GM19452 (cell line): ENCODE measurements around the gene TUBA4B.

Experiments used
- ATAC-seq: cut with Tn5 transposase; IDR thresholded peaks from one replicate; pipeline ENCODE4 v1.9.1; 2021; ENCODE audit not compliant: unreplicated experiment

TUBA4B gene

GRCh38 chr2:219218732-219219701 is 34.0 kb upstream of the TUBA4B start, which contains the start of gene ABCB6:
ABCB6 (minus strand) TSS chr2:219218958; CDS start chr2:219218673, 285 bp downstream.
- ATAC-seq, result peak; percentile 69

GRCh38 chr2:219219784-219220532 is 33.1 kb upstream of the TUBA4B start:
- ATAC-seq, result no peak

GRCh38 chr2:219220652-219221402 is 32.2 kb upstream of the TUBA4B start:
- ATAC-seq, result no peak

GRCh38 chr2:219221957-219222518 is 31.0 kb upstream of the TUBA4B start:
- no peak for ATAC-seq

GRCh38 chr2:219223831-219224610 is 29.0 kb upstream of the TUBA4B start:
- no peak for ATAC-seq

- no peak for ATAC-seq
Measured at GRCh38 chr2:219225350-219225749, 27.7 kb upstream of the TUBA4B start.

GRCh38 chr2:219228041-219228910 is 24.8 kb upstream of the TUBA4B start:
- ATAC-seq, result no peak

GRCh38 chr2:219228911-219229304 is 24.1 kb upstream of the TUBA4B start:
- no peak for ATAC-seq

GRCh38 chr2:219229305-219230058 is 23.6 kb upstream of the TUBA4B start, which contains the start of the genes ANKZF1 and ATG9A:
ANKZF1 (plus strand) TSS chr2:219229806; CDS start chr2:219230258, 452 bp downstream.
ATG9A (minus strand) TSS chr2:219229636; CDS start chr2:219228024, 1,612 bp downstream.
- peak; percentile 97 for ATAC-seq

GRCh38 chr2:219230059-219230540 is 22.9 kb upstream of the TUBA4B start:
- peak; percentile 12 for ATAC-seq

GRCh38 chr2:219234331-219234730 is 18.7 kb upstream of the TUBA4B start:
- no peak for ATAC-seq

- no peak for ATAC-seq
Measured at GRCh38 chr2:219243291-219243761, 9.7 kb upstream of the TUBA4B start.

GRCh38 chr2:219244789-219245147 is 8.3 kb upstream of the TUBA4B start:
- no peak for ATAC-seq

- peak; percentile 66 for ATAC-seq
Measured at GRCh38 chr2:219245148-219245898, 7.7 kb upstream of the TUBA4B start, which contains the start of the genes GLB1L and STK16. GLB1L (minus strand) TSS chr2:219245444; CDS start chr2:219243573, 1,871 bp downstream. STK16 (plus strand) TSS chr2:219245479; CDS start chr2:219246000, 521 bp downstream.

GRCh38 chr2:219245899-219246230 is 7.2 kb upstream of the TUBA4B start:
- no peak for ATAC-seq

- no peak for ATAC-seq
Measured at GRCh38 chr2:219246559-219246958, 6.5 kb upstream of the TUBA4B start.
